ENCODE data around the gene RASAL2.

Gene RASAL2

DNA sequence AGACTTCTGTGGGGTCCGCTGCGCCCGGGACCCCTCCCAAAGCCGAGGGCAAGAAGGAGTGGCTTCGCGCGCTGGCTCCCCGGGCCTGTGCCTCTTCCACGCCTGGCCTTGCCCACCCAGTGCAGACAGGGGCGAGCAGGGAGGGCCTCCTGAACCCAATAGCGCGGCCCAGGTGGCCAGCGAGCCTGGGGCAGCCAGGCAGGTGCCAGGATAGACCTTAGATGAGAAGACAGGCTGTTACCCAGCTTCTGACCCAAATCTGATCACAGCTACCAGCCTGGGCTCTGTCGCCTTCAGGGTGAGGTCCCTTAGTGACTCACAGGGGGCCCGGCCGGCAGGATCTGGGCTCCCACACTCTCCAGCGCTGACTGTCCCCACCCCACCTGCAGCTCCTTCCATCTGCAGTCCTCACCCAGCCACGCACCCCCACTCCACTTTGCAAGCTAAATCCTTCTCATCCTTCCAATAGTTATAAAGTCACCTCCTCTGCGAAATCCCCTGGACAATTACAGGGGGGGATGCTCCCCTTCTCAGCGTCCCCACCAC is 393.2 kb downstream of the RASAL2 start:
- Histone ChIP-seq H3K4me1 (ENCODE audit: control insufficient read depth, insufficient read depth, low read length) (peaks cover 4% of the 10 kb centered on the region), H3K9me3 (ENCODE audit: control insufficient read depth in 2 of 2, low read length in 2 of 2) (no peaks in the 10 kb centered on the region), H3K4me3 (ENCODE audit: low read length in 2 of 2) (peak overlapping the region in 1 of 2 donors; percentile 22), H3K27me3 (ENCODE audit: control insufficient read depth in 1 of 2, insufficient read depth in 2 of 2, low read length in 2 of 2) (peaks cover 0 to 12% of the 10 kb centered on the region in 2 donors), H3K27ac (ENCODE audit: low read length) (no peak overlapping the region), H3K9ac (ENCODE audit: low read length in 2 of 2) (no peak overlapping the region), H3K36me3 (ENCODE audit: control insufficient read depth in 2 of 2, insufficient read depth in 2 of 2, low read length in 2 of 2) (no peaks in the 10 kb centered on the region)

DNA sequence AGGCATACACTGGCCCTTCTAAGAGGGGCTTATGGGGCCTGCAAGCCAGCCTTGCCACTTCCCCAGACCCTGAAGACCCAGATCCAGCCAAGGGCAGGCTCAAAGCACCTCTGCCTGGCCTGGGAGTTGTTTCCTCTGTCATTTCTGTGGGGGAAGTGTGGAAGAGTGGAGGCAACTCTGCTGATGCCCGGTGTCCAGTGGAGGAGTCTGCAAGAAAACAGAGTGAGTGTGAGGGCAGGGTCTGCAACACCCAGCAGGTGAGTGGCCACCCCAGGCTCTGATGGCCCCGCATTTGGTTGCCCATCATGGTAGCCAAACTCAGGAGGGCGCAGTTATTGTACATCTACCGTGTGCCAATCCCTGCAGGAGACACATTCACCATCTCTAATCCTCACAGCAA is 394.5 kb downstream of the RASAL2 start:
- Histone ChIP-seq H3K4me1 (ENCODE audit: control insufficient read depth, insufficient read depth, low read length) (peaks cover 4% of the 10 kb centered on the region), H3K36me3 (ENCODE audit: control insufficient read depth in 2 of 2, insufficient read depth in 2 of 2, low read length in 2 of 2) (no peaks in the 10 kb centered on the region), H3K27ac (ENCODE audit: low read length) (no peak overlapping the region), H3K4me3 (ENCODE audit: low read length in 2 of 2) (no peak overlapping the region), H3K9ac (ENCODE audit: low read length in 2 of 2) (no peak overlapping the region), H3K9me3 (ENCODE audit: control insufficient read depth in 2 of 2, low read length in 2 of 2) (no peaks in the 10 kb centered on the region), H3K27me3 (ENCODE audit: control insufficient read depth in 1 of 2, insufficient read depth in 2 of 2, low read length in 2 of 2) (peaks cover 0 to 12% of the 10 kb centered on the region in 2 donors)

DNA sequence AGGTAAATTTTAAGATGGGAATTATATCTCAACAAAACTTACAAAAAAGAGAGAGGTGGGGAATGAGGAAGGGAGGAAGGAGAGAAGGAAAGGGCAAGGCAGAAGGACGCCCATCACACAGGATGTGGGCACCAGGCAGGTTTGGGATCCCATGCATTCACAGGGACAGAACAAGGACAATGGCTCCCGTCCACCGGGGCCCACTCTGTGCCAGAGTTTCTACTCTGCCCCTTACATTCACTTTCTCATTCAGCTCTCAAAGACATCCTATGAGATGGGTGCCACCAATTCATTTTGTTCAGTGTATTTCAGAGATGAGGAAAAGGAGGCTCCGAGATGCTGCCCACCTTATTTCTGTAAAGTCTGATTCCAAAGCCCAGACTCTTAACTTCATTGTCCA is 395.5 kb downstream of the RASAL2 start:
- Histone ChIP-seq H3K36me3 (ENCODE audit: control insufficient read depth in 2 of 2, insufficient read depth in 2 of 2, low read length in 2 of 2) (no peaks in the 10 kb centered on the region), H3K9me3 (ENCODE audit: control insufficient read depth in 2 of 2, low read length in 2 of 2) (no peaks in the 10 kb centered on the region), H3K4me1 (ENCODE audit: control insufficient read depth, insufficient read depth, low read length) (peaks cover 4% of the 10 kb centered on the region), H3K27me3 (ENCODE audit: control insufficient read depth in 1 of 2, insufficient read depth in 2 of 2, low read length in 2 of 2) (peaks cover 0 to 12% of the 10 kb centered on the region in 2 donors), H3K4me3 (ENCODE audit: low read length in 2 of 2) (no peak overlapping the region), H3K27ac (ENCODE audit: low read length) (no peak overlapping the region), H3K9ac (ENCODE audit: low read length in 2 of 2) (no peak overlapping the region)

DNA sequence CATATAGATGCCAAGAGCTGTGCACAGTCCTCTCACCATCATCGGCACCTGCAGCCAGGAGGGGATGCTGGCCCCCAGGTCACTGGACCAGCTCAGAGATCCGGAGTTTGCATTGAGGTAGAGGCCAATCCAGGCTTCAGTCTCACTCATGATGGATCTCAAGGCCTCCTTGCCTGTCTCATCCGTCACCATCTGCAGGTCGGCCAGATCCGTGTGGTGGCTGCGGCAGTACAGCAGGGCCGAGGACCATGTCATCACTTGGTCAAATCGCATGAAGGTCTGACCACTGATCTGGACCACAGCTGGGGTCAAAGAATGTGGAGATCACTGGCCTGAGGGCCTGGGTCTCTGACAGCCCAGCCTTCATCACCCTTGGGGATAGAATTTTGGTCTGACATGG is 396.2 kb downstream of the RASAL2 start:
- H3K27me3 ChIP-seq (ENCODE audit: control insufficient read depth in 1 of 2, insufficient read depth in 2 of 2, low read length in 2 of 2): peaks cover 0 to 12% of the 10 kb centered on the region in 2 donors
- peaks cover 4% of the 10 kb centered on the region for H3K4me1 ChIP-seq (ENCODE audit: control insufficient read depth, insufficient read depth, low read length)
- H3K9me3 ChIP-seq (ENCODE audit: control insufficient read depth in 2 of 2, low read length in 2 of 2): no peaks in the 10 kb centered on the region
- H3K4me3 ChIP-seq (ENCODE audit: low read length in 2 of 2): no peak overlapping the region
- no peak overlapping the region for H3K27ac ChIP-seq (ENCODE audit: low read length)
- no peak overlapping the region for H3K9ac ChIP-seq (ENCODE audit: low read length in 2 of 2)
- H3K36me3 ChIP-seq (ENCODE audit: control insufficient read depth in 2 of 2, insufficient read depth in 2 of 2, low read length in 2 of 2): no peaks in the 10 kb centered on the region

DNA sequence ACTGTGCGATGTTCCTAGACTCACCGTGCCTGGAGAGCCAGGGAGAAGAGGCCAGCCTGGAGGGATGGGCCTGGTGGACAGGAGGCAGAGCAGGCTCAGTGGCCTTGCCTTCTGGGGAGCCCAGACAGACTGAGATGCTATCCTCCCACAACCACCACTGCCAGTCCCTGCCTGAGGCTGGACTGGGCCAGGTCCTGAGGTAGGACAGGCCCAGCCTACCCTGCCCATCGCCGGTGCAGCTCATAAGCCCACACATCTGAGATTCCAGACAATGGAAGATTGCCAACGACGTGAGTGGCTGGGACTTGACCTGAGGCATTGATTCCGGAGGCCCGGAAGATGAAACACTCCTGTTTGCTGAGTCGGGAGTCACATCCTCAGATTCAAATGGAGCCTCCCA is 397.1 kb downstream of the RASAL2 start:
- peaks cover 4% of the 10 kb centered on the region for H3K4me1 ChIP-seq (ENCODE audit: control insufficient read depth, insufficient read depth, low read length)
- H3K4me3 ChIP-seq (ENCODE audit: low read length in 2 of 2): no peak overlapping the region
- H3K27ac ChIP-seq (ENCODE audit: low read length): no peak overlapping the region
- H3K27me3 ChIP-seq (ENCODE audit: control insufficient read depth in 1 of 2, insufficient read depth in 2 of 2, low read length in 2 of 2): peaks cover 0 to 12% of the 10 kb centered on the region in 2 donors
- H3K36me3 ChIP-seq (ENCODE audit: control insufficient read depth in 2 of 2, insufficient read depth in 2 of 2, low read length in 2 of 2): no peaks in the 10 kb centered on the region
- H3K9me3 ChIP-seq (ENCODE audit: control insufficient read depth in 2 of 2, low read length in 2 of 2): no peaks in the 10 kb centered on the region
- no peak overlapping the region for H3K9ac ChIP-seq (ENCODE audit: low read length in 2 of 2)

DNA sequence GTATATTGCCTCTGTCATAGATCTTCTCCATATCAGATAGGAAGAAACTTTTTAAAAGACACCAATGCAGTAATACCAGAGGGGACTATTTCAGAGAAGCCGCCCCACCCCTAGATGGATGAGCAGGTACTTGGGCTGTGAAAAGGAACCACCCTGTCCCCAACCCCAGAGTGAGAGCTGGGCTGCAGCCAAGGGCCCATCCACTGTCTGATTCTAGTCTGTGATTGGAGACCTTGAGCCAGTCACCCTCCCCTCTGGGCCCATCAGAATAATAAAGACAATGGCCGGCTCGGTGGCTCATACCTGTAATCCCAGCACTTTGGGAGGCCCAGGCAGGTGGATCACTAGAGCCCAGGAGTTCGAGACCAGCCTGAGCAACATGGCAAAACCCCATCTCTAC is 397.8 kb downstream of the RASAL2 start:
- H3K27ac ChIP-seq (ENCODE audit: low read length): no peak overlapping the region
- no peaks in the 10 kb centered on the region for H3K9me3 ChIP-seq (ENCODE audit: control insufficient read depth in 2 of 2, low read length in 2 of 2)
- peaks cover 0 to 9% of the 10 kb centered on the region in 2 donors for H3K27me3 ChIP-seq (ENCODE audit: control insufficient read depth in 1 of 2, insufficient read depth in 2 of 2, low read length in 2 of 2)
- no peaks in the 10 kb centered on the region for H3K4me1 ChIP-seq (ENCODE audit: control insufficient read depth, insufficient read depth, low read length)
- no peak overlapping the region for H3K4me3 ChIP-seq (ENCODE audit: low read length in 2 of 2)
- H3K9ac ChIP-seq (ENCODE audit: low read length in 2 of 2): no peak overlapping the region
- no peaks in the 10 kb centered on the region for H3K36me3 ChIP-seq (ENCODE audit: control insufficient read depth in 2 of 2, insufficient read depth in 2 of 2, low read length in 2 of 2)

DNA sequence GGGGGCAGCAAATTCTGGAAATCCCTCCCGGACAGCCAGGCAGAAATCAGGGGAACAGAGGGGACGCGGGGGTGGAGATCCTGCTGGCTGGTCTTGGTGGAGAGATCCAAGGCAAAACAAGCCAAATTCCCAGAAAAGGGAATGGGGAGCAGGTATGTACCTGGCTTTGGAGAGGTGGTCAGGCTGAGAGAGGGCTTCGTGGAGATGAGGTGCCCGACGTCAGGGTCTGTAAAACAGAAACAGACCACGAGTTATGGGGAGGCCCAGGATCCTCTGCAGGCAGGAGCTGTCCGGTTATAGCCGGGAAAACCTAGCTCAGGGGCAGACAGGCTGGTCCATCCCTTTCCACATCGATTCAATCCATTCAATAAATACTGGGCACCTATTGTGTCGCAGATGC is 398.4 kb downstream of the RASAL2 start:
- no peaks in the 10 kb centered on the region for H3K9me3 ChIP-seq (ENCODE audit: control insufficient read depth in 2 of 2, low read length in 2 of 2)
- no peak overlapping the region for H3K27ac ChIP-seq (ENCODE audit: low read length)
- H3K36me3 ChIP-seq (ENCODE audit: control insufficient read depth in 2 of 2, insufficient read depth in 2 of 2, low read length in 2 of 2): no peaks in the 10 kb centered on the region
- peaks cover 0 to 9% of the 10 kb centered on the region in 2 donors for H3K27me3 ChIP-seq (ENCODE audit: control insufficient read depth in 1 of 2, insufficient read depth in 2 of 2, low read length in 2 of 2)
- H3K4me3 ChIP-seq (ENCODE audit: low read length in 2 of 2): no peak overlapping the region
- H3K4me1 ChIP-seq (ENCODE audit: control insufficient read depth, insufficient read depth, low read length): no peaks in the 10 kb centered on the region
- no peak overlapping the region for H3K9ac ChIP-seq (ENCODE audit: low read length in 2 of 2)

DNA sequence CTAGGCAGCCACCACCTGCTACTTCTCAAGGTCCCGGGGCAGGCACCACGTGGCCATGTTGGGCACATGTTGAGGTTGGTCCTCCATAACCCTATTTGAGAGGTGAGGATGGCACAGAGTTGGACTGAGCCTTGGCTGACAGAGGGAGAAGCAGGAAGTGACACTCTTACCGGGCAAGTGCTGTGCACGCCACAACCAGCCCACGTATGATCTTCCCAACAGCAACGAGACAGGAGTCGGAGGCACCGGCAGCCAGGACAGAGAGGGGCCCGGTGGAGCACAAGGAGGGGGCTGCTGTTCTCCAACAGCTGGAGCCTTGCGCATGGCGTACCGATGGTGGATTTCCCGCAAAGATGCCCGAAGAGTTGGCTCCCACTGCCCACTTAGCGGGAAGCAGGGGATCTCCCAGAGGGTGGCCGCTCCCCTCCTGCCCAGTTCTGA is 399.4 kb downstream of the RASAL2 start:
- Histone ChIP-seq H3K27me3 (ENCODE audit: control insufficient read depth in 1 of 2, insufficient read depth in 2 of 2, low read length in 2 of 2) (no peaks in the 10 kb centered on the region), H3K4me3 (ENCODE audit: low read length in 2 of 2) (no peak overlapping the region), H3K9ac (ENCODE audit: low read length in 2 of 2) (no peak overlapping the region), H3K27ac (ENCODE audit: low read length) (no peak overlapping the region), H3K36me3 (ENCODE audit: control insufficient read depth in 2 of 2, insufficient read depth in 2 of 2, low read length in 2 of 2) (no peaks in the 10 kb centered on the region), H3K9me3 (ENCODE audit: control insufficient read depth in 2 of 2, low read length in 2 of 2) (no peaks in the 10 kb centered on the region), H3K4me1 (ENCODE audit: control insufficient read depth, insufficient read depth, low read length) (no peaks in the 10 kb centered on the region)

DNA sequence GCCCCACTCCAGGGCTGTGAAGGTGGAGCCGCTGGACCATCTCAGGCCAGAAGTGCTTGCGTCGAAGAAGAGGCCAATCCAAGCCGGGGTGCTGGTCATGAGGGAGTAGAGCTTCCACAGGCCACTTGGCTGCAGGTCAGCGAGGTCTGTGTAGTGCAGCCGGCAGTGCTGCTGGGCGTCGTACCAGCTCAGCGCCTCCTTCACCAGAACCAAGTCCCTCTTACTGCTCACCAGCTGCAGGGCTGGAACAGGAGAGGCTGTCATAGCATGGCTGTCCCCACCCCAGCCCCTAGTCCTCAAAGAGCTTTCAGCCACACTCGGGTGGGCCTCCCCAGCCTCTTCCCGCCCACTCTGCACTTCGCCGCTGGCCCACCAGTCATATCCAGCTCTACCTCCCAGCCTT is 400.7 kb downstream of the RASAL2 start:
- no peaks in the 10 kb centered on the region for H3K27me3 ChIP-seq (ENCODE audit: control insufficient read depth in 1 of 2, insufficient read depth in 2 of 2, low read length in 2 of 2)
- H3K27ac ChIP-seq (ENCODE audit: low read length): no peak overlapping the region
- H3K4me3 ChIP-seq (ENCODE audit: low read length in 2 of 2): no peak overlapping the region
- H3K9ac ChIP-seq (ENCODE audit: low read length in 2 of 2): no peak overlapping the region
- H3K9me3 ChIP-seq (ENCODE audit: control insufficient read depth in 2 of 2, low read length in 2 of 2): no peaks in the 10 kb centered on the region
- no peaks in the 10 kb centered on the region for H3K4me1 ChIP-seq (ENCODE audit: control insufficient read depth, insufficient read depth, low read length)
- H3K36me3 ChIP-seq (ENCODE audit: control insufficient read depth in 2 of 2, insufficient read depth in 2 of 2, low read length in 2 of 2): no peaks in the 10 kb centered on the region

DNA sequence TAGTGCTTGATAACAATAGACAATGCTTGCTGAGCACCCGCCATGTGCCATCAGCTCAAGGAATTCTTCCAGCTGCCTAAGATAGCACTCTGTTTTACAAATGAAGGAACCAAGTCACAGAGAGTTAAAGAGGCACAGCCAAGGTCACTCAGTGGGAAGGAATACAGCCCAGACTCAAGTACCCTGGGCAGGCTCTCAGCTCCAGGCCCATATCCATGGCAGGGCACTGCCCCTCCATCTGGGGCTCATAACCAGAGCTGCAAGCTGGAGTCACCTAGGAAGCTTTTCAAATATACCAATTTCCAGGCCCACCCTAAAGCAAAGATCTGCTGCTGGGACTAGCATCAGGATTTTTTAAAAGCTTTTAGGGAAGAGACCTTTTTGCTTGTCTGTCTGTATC is 401.3 kb downstream of the RASAL2 start:
- H3K27me3 ChIP-seq (ENCODE audit: control insufficient read depth in 1 of 2, insufficient read depth in 2 of 2, low read length in 2 of 2): no peaks in the 10 kb centered on the region
- no peaks in the 10 kb centered on the region for H3K4me1 ChIP-seq (ENCODE audit: control insufficient read depth, insufficient read depth, low read length)
- H3K9me3 ChIP-seq (ENCODE audit: control insufficient read depth in 2 of 2, low read length in 2 of 2): no peaks in the 10 kb centered on the region
- no peak overlapping the region for H3K9ac ChIP-seq (ENCODE audit: low read length in 2 of 2)
- H3K36me3 ChIP-seq (ENCODE audit: control insufficient read depth in 2 of 2, insufficient read depth in 2 of 2, low read length in 2 of 2): no peaks in the 10 kb centered on the region
- H3K4me3 ChIP-seq (ENCODE audit: low read length in 2 of 2): no peak overlapping the region
- H3K27ac ChIP-seq (ENCODE audit: low read length): no peak overlapping the region

DNA sequence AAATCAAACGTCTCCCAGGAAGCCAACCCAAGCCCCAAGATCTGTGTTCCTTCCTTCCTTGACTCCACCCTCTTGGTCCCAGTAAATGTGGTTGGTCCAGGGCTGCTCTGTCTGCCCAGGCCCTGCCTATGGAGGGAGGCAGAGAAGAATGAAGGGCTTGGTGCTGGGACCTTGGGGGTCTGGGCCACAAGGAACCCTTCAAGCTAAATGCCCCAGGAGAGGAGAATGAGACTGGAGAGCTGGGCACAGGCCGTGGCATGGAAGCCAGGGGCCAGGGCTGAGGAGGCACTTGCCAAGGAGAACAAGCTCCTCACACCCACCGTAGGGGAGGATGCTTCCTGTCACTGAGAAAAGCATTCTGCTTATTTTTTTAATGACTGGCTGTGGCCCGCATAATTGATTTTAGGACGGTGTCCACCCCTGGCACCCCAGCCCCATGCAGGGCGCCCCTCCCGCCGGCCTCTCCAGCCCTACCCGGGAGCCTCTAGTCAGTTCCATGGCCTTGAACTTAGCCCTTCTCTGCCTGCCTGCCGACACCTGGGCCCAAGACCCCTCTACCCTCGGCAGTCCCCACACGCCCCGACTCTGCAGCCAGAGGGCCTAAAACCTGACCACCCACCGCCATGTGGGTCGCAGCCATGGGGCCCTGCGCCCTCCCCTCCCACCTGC is 402.0 kb downstream of the RASAL2 start:
- Histone ChIP-seq H3K4me3 (ENCODE audit: low read length in 2 of 2) (no peak overlapping the region), H3K27me3 (ENCODE audit: control insufficient read depth in 1 of 2, insufficient read depth in 2 of 2, low read length in 2 of 2) (no peaks in the 10 kb centered on the region), H3K4me1 (ENCODE audit: control insufficient read depth, insufficient read depth, low read length) (no peaks in the 10 kb centered on the region), H3K27ac (ENCODE audit: low read length) (no peak overlapping the region), H3K9me3 (ENCODE audit: control insufficient read depth in 2 of 2, low read length in 2 of 2) (no peaks in the 10 kb centered on the region), H3K9ac (ENCODE audit: low read length in 2 of 2) (no peak overlapping the region), H3K36me3 (ENCODE audit: control insufficient read depth in 2 of 2, insufficient read depth in 2 of 2, low read length in 2 of 2) (no peaks in the 10 kb centered on the region)
